Panc1 (cell line): Measurements from ENCODE around the gene PDZK1IP1.

ENCODE experiments used
- POLR2AphosphoS5 ChIP-seq: IDR thresholded peaks from 2 replicates; pipeline ENCODE4 v1.6.1; 2012; ENCODE audit warnings: mild to moderate bottlenecking, low read depth, low read length, moderate library complexity
- SIN3A ChIP-seq: IDR thresholded peaks from 2 replicates; pipeline ENCODE4 v1.6.1; 2012; ENCODE audit warnings: low read depth, mild to moderate bottlenecking, low read length, moderate library complexity, borderline replicate concordance; ENCODE audit not compliant: insufficient read depth
- TCF7L2 ChIP-seq: IDR thresholded peaks from 2 replicates; pipeline ENCODE4 v1.6.1; 2011; ENCODE audit warnings: mild to moderate bottlenecking, low read depth, low read length, inconsistent platforms
- TF ChIP-seq, protein P1 (sequence below): fragments of 450-650 bp; IDR thresholded peaks from 2 replicates; pipeline ENCODE4 v1.5.1; 2017; ENCODE audit warnings: mild to moderate bottlenecking
- TF ChIP-seq, protein P2 (sequence below), 2 experiments: IDR thresholded peaks; 2 replicates each; pipeline ENCODE4 v1.6.1; 2011 to 2012; ENCODE audit warnings: low read depth in 2 of 2, control low read depth in 1 of 2, low read length in 1 of 2, mild to moderate bottlenecking in 1 of 2, moderate library complexity in 1 of 2; ENCODE audit not compliant: insufficient read depth in 1 of 2

DNA sequence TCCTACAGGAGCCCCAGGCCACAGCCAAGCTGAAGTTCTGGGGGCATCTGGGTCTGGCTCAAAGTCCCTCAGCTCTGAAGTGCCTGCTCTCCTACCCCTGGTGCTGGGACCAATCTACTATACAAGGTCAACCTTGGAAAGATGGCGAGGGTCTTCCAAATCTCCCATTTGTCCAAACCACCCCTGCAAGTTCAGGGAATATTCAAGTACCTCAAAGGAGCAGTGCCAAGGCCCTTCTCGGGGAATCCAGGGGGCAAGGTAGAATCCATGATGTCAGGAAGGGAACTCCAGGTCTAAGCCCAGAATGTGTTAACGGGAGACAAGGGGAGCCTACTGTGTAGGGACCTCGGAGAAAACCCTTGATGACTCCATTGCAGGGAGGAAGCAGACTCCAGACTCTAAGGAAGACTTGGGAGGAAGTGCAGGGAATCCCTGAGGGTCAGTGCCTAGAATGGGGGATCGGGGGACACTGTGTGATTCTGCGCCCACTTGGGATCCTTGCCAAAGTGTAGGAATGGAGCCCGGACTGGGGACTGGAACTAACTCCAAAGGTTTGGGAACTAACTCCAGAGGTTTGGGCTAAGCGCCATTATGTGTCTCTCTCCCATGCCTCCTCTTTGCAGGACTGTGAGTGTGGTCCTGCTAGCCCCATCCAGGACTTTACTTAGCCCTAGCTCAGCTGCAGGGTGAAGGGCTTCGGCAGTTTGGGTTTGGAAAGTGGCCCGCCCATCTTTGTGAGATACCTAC is 33.5 kb upstream of the PDZK1IP1 start:
- TF ChIP-seq, protein P1, sequence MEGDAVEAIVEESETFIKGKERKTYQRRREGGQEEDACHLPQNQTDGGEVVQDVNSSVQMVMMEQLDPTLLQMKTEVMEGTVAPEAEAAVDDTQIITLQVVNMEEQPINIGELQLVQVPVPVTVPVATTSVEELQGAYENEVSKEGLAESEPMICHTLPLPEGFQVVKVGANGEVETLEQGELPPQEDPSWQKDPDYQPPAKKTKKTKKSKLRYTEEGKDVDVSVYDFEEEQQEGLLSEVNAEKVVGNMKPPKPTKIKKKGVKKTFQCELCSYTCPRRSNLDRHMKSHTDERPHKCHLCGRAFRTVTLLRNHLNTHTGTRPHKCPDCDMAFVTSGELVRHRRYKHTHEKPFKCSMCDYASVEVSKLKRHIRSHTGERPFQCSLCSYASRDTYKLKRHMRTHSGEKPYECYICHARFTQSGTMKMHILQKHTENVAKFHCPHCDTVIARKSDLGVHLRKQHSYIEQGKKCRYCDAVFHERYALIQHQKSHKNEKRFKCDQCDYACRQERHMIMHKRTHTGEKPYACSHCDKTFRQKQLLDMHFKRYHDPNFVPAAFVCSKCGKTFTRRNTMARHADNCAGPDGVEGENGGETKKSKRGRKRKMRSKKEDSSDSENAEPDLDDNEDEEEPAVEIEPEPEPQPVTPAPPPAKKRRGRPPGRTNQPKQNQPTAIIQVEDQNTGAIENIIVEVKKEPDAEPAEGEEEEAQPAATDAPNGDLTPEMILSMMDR: no peak
- TF ChIP-seq POLR2AphosphoS5: no peak
- TF ChIP-seq, protein P2, sequence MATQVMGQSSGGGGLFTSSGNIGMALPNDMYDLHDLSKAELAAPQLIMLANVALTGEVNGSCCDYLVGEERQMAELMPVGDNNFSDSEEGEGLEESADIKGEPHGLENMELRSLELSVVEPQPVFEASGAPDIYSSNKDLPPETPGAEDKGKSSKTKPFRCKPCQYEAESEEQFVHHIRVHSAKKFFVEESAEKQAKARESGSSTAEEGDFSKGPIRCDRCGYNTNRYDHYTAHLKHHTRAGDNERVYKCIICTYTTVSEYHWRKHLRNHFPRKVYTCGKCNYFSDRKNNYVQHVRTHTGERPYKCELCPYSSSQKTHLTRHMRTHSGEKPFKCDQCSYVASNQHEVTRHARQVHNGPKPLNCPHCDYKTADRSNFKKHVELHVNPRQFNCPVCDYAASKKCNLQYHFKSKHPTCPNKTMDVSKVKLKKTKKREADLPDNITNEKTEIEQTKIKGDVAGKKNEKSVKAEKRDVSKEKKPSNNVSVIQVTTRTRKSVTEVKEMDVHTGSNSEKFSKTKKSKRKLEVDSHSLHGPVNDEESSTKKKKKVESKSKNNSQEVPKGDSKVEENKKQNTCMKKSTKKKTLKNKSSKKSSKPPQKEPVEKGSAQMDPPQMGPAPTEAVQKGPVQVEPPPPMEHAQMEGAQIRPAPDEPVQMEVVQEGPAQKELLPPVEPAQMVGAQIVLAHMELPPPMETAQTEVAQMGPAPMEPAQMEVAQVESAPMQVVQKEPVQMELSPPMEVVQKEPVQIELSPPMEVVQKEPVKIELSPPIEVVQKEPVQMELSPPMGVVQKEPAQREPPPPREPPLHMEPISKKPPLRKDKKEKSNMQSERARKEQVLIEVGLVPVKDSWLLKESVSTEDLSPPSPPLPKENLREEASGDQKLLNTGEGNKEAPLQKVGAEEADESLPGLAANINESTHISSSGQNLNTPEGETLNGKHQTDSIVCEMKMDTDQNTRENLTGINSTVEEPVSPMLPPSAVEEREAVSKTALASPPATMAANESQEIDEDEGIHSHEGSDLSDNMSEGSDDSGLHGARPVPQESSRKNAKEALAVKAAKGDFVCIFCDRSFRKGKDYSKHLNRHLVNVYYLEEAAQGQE (IDR thresholded peaks at IDR 0.05; ENCODE audit: insufficient read depth in 1 of 2, low read depth in 2 of 2, low read length in 1 of 2): no peak
- TF ChIP-seq TCF7L2: no peak
- TF ChIP-seq SIN3A: no peak
